Measurements from ENCODE around the gene SYT11.
"Not testable (repeated sequence)": the region's sequence is repeated elsewhere in the genome, so short reads cannot be mapped to it uniquely, and the experiment has no call there.

SYT11 gene

DNA sequence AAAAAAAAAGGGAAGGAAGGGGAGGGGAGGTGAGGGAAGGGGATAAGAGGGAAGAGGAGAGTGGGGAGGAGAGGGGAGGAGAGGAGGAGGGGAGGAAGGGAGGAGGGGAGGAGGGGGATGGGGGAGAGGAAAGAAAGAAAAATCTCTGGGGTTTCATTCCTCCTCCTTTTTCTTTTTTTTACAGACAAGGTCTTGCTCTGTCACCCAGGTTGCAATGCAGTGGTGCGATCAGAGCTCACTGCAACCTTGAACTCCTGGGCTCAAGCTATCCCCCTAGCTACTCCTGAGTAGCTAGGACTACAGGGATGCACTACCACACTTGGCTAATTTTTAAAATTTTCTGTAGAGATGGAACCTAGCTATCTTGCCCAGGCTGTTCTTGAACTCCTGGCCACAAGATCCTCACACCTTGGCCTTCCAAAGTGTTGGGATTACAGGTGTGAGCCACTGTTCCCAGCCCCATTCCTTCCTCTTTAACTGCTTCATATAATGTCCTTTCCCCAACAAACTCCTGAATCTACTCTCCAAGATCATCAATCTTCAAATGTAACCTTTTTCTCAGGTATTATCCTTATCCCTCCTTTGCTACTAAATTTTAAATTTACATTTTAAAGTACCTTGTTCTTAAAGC is 25.6 kb upstream of the SYT11 start:
- CTCF ChIA-PET: no interaction called here
- no peak for DNase-seq (ENCODE audit: low spot score)
- H3K27ac ChIP-seq: no peak overlapping the region
- TF ChIP-seq, protein P1, sequence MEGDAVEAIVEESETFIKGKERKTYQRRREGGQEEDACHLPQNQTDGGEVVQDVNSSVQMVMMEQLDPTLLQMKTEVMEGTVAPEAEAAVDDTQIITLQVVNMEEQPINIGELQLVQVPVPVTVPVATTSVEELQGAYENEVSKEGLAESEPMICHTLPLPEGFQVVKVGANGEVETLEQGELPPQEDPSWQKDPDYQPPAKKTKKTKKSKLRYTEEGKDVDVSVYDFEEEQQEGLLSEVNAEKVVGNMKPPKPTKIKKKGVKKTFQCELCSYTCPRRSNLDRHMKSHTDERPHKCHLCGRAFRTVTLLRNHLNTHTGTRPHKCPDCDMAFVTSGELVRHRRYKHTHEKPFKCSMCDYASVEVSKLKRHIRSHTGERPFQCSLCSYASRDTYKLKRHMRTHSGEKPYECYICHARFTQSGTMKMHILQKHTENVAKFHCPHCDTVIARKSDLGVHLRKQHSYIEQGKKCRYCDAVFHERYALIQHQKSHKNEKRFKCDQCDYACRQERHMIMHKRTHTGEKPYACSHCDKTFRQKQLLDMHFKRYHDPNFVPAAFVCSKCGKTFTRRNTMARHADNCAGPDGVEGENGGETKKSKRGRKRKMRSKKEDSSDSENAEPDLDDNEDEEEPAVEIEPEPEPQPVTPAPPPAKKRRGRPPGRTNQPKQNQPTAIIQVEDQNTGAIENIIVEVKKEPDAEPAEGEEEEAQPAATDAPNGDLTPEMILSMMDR (conservative IDR thresholded peaks at IDR 0.05; ENCODE audit: low read depth): no peak
- POLR2A ChIA-PET (ENCODE audit: low non-redundant PET): no interaction called here

DNA sequence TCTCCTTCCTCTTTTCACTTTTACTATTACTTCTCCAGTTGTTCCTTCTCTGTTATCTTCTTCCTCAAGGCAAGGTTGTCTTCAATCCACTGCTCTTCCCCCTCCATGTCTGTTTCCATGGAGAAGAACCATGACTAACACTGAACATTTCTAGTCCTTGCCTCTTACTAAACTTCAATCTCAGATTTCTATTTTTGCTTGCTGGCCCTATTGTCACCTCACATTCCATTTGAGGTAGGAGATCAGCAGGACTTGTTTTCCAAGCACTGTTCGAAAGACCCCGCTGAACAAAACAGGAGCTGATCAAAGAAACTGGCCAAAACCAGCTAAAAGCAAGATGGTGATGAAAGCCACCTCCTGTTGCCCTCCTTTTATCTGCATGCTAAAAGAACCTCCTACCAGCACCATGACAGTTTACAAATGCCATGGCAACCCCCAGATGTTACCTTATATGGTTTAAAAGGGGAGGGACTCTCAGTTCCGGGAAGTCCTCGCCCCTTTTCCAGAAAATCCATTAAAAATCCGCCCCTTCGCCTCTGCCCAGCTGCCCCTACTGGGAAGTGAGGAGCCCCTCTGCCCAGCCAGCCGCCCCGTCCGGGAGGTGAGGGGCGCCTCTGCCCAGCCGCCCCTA is 25.0 kb upstream of the SYT11 start:
- H3K27ac ChIP-seq: no peak overlapping the region
- ChIA-PET CTCF (no interaction called here), POLR2A (ENCODE audit: low non-redundant PET) (no interaction called here)
- TF ChIP-seq, protein P1 (conservative IDR thresholded peaks at IDR 0.05; ENCODE audit: low read depth): no peak
- no peak for DNase-seq (ENCODE audit: low spot score)

DNA sequence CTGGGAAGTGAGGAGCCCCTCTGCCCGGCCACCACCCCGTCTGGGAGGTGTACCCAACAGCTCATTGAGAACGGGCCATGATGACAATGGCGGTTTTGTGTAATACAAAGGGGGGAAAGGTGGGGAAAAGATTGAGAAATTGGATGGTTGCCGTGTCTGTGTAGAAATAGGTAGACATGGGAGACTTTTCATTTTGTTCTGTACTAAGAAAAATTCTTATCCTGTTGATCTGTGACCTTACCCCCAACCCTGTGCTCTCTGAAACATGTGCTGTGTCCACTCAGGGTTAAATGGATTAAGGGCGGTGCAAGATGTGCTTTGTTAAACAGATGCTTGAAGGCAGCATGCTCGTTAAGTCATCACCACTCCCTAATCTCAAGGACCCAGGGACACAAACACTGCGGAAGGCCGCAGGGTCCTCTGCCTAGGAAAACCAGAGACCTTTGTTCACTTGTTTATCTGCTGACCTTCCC is 24.4 kb upstream of the SYT11 start:
- DNase-seq (ENCODE audit: low spot score); H3K27ac ChIP-seq; POLR2A ChIA-PET (ENCODE audit: low non-redundant PET); CTCF ChIA-PET: not testable (repeated sequence)

DNA sequence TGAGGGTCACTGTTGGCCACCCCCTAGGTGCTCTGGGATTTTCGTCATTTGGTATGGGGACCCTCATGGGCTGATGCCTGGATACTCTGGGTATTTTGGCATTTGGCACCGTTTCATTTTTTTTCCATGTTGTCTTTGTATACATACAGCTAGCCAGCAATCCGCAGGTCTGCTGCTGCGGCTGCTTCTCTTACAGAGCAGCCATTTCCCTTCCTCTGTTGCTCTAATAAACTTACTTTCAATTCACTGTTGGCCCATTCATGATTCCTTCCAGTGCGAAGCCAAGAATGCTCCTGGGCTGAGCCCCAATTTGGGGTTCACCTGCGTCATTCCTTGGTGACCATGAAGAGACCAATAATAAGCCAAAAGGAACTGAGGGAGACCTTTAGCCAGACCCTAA is 23.8 kb upstream of the SYT11 start:
- H3K27ac ChIP-seq: no peak overlapping the region
- no peak for DNase-seq (ENCODE audit: low spot score)
- ChIA-PET CTCF (no interaction called here), POLR2A (ENCODE audit: low non-redundant PET) (no interaction called here)
- TF ChIP-seq, protein P1 (conservative IDR thresholded peaks at IDR 0.05; ENCODE audit: low read depth): no peak

DNA sequence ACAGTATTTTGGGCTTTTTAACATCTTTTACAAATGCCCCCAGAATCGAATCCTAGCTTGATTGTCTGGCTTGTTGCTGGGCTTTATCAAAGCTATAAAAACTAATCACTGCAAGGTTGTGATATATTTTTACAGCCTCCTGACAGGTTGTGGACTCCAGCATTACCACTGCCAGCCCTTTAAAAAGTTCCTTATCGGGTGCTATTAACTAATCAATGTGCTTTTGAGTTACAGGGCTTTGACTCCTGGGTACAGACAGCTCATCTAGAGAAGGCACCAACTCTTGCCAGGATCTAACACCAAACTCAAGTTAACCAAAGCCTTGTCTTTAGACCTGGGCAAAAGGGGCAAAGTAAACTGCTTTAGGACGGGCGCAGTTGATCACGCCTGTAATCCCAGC is 19.0 kb upstream of the SYT11 start:
- DNase-seq (ENCODE audit: low spot score): no peak
- ChIA-PET POLR2A (ENCODE audit: low non-redundant PET) (no interaction called here), CTCF (interaction anchor here (0.6 to 0.7 kb wide), 2 partner anchors 23 to 82 kb away, joined by 3 read pairs; no protein-coding TSS in a partner anchor)
- H3K27ac ChIP-seq: no peak overlapping the region
- TF ChIP-seq, protein P1 (conservative IDR thresholded peaks at IDR 0.05; ENCODE audit: low read depth): no peak

DNA sequence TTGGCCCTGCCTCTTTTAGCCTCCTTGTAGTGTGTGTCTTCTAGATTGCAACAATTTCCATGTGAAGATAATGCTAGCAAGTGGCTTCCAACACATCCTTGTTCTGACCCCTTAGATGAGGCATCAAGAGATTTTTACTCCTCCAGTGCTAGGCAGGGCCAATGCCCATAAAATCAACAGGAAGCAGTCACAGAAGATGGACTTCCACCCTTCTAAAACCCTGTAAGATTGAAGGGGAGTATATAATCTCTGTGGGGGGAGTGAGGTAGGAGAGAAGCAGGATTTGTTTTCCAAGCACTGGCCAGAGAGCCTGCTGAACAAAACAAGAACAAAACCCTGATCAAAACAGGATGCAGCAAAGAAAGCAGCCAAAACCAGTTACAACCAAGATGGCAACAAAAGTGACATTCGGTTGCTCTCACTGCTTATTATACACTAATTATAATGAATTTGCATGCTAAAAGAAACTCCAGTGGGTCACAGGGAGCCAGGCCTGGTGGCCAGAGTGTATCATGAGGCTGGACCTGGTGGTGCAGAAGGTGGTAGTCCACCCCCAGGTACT is 14.4 kb upstream of the SYT11 start:
- CTCF ChIA-PET: no interaction called here
- TF ChIP-seq, protein P1 (conservative IDR thresholded peaks at IDR 0.05; ENCODE audit: low read depth): no peak
- H3K27ac ChIP-seq: no peak overlapping the region
- DNase-seq (ENCODE audit: low spot score): no peak
- POLR2A ChIA-PET (ENCODE audit: low non-redundant PET): no interaction called here

Data from RWPE1 (cell line).